CD4-positive, alpha-beta T cell treated with Interleukin-17A for 4 hours (primary cell): Measurements from ENCODE around the gene AADACL2.
"Not testable (repeated sequence)": the region's sequence is repeated elsewhere in the genome, so short reads cannot be mapped to it uniquely, and the experiment has no call there.

Experiments used
- DNase-seq: peaks from one replicate; pipeline ENCODE4 v3.0.0-alpha.2; 2020; ENCODE audit warnings: mixed read lengths

The AADACL2 gene

DNA sequence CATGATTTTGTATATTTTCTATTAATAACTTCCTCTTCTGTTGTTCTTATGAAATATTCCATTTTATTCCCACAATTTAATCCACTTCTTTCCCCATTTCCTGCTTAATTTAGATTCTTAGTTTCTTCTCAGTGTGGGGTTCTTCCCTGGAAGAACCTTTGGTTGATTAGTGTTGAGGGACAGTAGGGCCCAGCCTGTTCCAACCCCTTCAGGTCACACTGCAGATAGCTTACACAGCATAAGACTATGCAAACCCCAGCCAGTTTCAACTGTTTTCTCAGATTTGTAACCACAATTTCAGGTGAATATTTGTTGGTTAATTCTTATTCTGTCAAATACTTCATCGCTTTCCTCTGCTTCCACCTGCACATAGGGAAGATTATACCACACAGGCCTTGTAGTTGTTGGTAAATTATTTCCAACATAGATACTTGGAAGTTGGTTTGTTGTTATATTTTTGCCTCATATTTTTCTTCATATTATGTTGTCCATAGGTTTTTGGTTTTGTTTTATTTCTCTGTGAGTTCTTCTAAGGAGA lies 34.7 kb downstream of the AADACL2 start:
- DNase-seq, result no peak

DNA sequence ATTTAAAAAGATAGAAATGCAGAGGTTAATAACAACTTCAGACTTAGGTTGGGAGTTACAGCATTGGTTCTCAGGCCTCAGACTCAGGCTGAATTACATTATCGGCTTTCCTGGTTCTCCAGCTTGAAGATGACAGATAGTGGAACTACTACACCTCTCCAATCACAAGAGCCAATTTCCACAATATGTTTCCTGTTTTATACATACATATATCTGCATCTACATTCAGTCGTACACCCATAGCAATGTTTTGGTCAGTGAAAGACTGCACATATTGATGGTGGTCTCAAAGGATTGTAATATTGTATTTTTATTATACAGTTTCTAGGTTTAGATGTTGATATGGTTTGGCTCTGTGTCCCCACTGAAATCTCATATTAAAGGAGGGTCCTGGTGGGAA lies 35.4 kb downstream of the AADACL2 start:
- no peak for DNase-seq

GRCh38 chr3:151770956-151771355 lies 37.2 kb downstream of the AADACL2 start:
- no peak for DNase-seq

DNA sequence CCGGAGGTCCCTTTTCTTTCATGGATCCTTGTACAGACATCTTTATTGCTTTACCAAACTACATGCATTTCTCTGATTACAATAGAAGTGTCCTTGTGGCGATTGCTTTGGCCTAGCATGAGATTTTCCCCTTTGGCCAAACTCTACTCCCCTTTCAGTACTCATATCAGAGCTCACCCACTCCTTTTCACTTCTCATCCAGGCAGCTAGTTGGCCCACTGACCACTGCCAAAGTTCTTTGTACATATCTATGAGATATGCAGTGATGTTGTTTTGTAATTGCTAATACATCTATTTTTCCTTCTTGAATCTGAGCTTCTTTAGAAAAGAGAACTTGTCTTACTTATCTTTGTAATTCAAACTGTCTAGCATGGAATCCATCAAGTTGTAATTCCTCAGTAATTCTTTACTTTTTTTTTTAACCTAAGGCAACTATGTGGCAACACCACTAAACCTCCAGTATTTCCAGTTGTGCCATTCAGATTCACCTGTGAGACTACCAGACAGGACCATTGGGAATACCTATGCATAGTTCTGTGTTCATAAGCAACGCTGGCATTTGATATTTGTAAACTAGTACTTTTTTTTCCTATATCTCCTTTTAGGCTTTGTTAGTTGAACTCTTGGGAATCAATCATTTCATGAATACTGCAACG lies 39.2 kb downstream of the AADACL2 start:
- DNase-seq, result no peak

GRCh38 chr3:151774235-151774634 lies 40.5 kb downstream of the AADACL2 start:
- no peak for DNase-seq

DNA sequence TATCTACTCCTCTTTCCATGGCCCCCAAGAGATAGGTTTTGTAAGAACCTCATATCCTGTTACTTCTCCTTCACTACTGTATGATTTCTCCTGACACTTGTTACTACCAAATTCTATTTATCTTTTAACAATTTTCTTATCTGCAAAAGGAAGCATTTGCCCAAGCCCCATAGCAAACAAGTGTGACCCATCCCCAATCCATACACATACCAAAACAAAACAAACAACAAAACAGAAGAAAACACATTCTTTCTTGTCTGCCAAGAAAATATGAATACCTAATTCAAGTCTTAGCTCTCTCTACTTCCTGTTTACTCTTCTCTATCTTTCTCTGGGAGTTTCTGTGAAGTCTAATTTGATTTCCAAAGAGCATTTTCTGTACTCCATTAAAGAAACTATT lies 41.2 kb downstream of the AADACL2 start:
- DNase-seq, result no peak

GRCh38 chr3:151775314-151776258 lies 41.9 kb downstream of the AADACL2 start:
- no peak for DNase-seq

GRCh38 chr3:151776259-151776740 lies 42.6 kb downstream of the AADACL2 start:
- no peak for DNase-seq

DNA sequence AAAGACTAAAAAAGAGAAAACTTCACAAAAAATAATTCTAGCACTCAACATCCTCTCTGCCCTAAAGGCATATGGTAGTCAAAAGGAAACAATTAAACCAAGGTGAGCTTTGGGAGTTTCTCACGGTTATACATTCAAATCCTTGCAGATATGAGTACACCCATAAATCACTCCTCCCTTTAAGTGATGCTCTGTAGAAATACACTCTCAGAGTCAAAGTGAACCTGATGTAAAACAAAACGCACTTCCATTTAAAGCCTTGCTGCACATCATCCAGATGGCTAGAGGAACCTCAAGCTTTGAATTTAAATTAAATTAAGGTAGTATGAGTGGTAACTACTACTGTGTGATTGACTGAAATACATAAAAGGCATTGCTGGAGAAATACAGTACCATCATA lies 44.2 kb downstream of the AADACL2 start:
- DNase-seq, result no peak

DNA sequence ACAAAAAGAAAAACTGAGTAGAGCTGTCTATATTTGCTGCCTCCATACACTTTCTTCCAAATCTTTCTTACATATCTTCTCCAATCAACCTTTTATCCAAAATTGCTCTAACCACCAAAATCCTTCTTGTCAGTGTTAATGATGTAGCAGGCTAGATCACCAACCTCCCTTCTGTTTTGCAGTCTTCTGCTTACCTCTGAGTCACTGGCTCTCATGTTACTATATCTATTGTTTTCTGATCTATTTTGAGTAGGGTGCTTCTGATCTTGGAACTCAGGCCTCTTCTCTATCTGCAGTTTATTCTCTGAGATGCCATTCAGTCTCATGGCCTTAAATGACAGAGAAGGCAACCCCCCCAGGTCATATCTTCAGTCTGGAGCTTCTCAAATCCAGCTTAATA lies 53.9 kb downstream of the AADACL2 start:
- DNase-seq, result no peak

DNA sequence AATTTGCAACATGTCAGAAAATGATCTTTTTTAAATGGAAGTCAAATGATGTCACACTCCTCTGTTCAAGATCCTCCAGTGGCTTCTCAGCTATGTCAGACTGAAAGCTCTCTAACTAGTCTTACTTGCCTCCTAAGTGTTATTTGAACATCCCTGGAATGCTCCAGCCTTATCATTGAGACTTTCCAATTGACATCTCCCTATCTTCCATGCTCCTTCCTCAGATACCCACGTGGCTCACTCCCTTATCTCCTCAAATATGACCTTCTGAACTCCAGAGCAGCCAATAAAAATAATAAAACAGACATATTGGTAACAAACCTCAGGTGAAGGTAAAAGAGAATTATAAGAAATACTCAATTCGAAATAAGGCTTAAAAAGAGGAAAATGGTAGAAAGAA lies 54.7 kb downstream of the AADACL2 start:
- no peak for DNase-seq

GRCh38 chr3:151789853-151790463 lies 56.2 kb downstream of the AADACL2 start:
- no peak for DNase-seq

DNA sequence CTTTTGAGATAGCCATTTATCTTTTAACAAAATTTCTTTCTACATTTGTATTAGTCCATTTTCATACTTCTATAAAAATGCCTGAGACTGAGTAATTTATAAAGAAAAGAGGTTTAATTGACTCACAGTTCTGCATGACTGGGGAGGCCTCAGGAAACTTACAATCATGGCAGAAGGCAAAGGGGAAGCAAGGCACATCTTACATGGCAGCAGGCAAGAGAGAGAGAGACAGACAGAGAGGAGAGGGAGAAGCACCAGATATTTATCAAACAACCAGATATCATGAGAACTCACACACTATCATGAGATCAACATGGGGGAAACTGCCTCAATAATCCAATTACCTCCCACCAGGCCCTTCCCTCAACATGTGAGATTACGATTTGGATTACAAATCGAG lies 57.0 kb downstream of the AADACL2 start:
- not testable (repeated sequence) for DNase-seq

DNA sequence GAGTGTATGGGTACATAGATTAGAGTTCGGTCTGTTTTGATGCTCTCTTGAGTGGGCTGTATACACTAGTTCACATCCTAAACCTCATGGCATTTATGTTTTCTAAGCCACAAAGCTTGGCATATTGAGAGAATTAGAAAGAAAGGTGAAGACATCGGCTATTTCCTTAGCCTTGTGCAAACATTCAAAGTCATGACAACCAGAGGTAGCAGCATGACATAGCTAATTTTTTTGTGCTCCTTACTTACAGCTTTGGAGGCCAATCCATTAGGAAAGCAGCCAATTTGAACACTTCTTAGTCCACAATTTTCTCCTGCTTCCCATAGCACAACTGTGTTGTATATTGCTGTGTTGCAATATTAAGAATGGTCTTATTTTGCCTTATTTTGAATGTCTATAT lies 58.7 kb downstream of the AADACL2 start:
- DNase-seq, result no peak

DNA sequence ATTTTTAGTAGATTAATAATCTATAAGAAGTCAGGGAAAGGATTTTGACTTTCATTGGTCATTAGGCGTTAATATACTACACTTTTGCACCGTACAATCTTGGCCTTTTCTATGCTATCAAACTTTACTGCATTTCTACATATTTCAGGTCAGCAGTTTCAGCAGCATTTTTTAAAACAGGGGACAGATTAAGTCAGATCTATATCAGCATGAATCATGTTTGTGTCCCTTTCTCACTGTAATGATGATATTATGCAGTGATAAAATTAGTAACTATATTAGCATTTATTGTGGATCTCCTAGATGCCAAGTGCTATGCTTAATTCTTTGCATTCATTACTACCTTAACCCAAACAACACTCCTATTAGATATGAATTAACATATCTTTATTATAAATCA lies 59.9 kb downstream of the AADACL2 start:
- no peak for DNase-seq

DNA sequence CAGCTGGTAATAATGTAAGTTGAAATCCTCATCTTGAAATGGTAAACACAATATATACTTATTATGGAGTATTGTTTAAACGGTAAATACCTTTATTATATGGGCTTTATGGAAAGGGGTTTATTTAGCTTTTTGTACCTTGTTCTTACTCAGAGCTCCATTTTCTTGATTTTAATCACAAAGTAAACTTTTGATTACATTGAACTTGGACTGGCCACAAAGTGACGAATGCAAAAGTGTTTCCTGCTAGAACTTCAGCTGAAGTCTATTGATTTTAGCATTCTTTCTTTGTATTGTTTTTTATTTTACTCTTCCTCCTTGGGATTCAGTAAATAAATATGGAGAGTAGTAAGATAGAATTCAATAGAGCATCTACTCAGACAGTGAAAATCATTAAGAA lies 60.4 kb downstream of the AADACL2 start:
- no peak for DNase-seq

- DNase-seq, result no peak
Measured at GRCh38 chr3:151795276-151795675, 61.5 kb downstream of the AADACL2 start.

GRCh38 chr3:151796105-151796680 lies 62.5 kb downstream of the AADACL2 start:
- no peak for DNase-seq

GRCh38 chr3:151798466-151798865 lies 64.7 kb downstream of the AADACL2 start:
- DNase-seq, result no peak

- DNase-seq, result no peak
Measured at GRCh38 chr3:151800431-151800830, 66.7 kb downstream of the AADACL2 start.

- no peak for DNase-seq
Measured at GRCh38 chr3:151804267-151804666, 70.5 kb downstream of the AADACL2 start.

DNA sequence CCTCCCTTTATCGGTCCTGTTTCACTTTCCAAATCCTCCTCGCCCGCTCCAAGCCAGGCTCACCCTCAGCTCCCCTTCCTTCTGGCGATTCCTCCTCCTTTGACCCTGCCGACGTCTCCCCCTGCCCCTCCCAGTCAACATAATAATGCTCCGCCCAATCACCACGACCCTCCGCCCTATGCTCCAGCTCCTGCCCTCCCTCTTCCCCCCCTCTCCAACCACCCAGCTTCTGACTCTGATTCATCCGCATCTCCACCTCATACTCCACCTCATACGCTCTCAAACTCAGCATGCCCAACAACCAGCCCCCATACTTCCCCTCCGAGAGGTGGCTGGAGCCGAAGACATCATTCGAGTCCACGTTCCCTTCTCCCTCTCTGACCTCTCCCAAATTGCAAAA lies 73.1 kb downstream of the AADACL2 start:
- DNase-seq, result no peak
